ENCODE measurements around the gene RAP1A.

- no peak for TF ChIP-seq CTCF (IDR thresholded peaks at IDR 0.05; ENCODE audit: borderline replicate concordance, extremely low read depth, low read length, poor library complexity, severe bottlenecking)
- no peak for TF ChIP-seq EZH2 (IDR thresholded peaks at IDR 0.05; ENCODE audit: borderline replicate concordance, low read depth, low read length, severe bottlenecking)
Observed at GRCh38 chr1:111761717-111762116, 142.1 kb downstream of the RAP1A start.

All from DND-41 (cell line).